H1 (cell line): ENCODE results near the gene PTPRD. TPM values are rescaled to one million over a fixed set of nuclear protein-coding genes. Genes with fewer than 3 reads are reported as not detected.

Experiments used
- BRCA1 ChIP-seq: IDR thresholded peaks from 2 replicates; pipeline ENCODE4 v1.6.1; 2012; ENCODE audit warnings: low read depth, low read length, improper control_type of control experiment
- KDM5A ChIP-seq: fragments of 200-600 bp; IDR thresholded peaks from 2 replicates; pipeline ENCODE4 v1.7.1; 2012; ENCODE audit warnings: mild to moderate bottlenecking, low read length, inconsistent platforms, mixed read lengths
- polyA plus RNA-seq, 7 experiments: library from polyadenylated mRNA; depleted of rRNA in 3 of 7; stranded (reverse) in 5 of 7; unstranded in 2 of 7; fragments of >200 nt in 5 of 7; fragments of 200-250 nt in 2 of 7; gene quantifications; 1 replicate in 5 of 7; 2 replicates in 1 of 7; 4 replicates in 1 of 7; pipeline versions ENCODE4 v1.2.1 to v1.2.3, GENCODE V29; 2011 to 2013; ENCODE audit warnings: missing spikeins in 2 of 7, mixed read lengths in 2 of 7
- total RNA-seq: library from RNA; stranded (reverse); fragmentation: NEBNext Ultra II Directional; extraction: Animal tissue kit (Norgen Biotek cat#: 25700); gene quantifications from 2 replicates; pipeline ENCODE4 v1.2.1, GENCODE V29; 2021

The PTPRD gene
- total and polyA plus RNA-seq, 2 of the 8 experiments (the other 6 are each of a cell fraction or from before 2014, with no cell fraction given) = 17.2 to 77.0 TPM

DNA sequence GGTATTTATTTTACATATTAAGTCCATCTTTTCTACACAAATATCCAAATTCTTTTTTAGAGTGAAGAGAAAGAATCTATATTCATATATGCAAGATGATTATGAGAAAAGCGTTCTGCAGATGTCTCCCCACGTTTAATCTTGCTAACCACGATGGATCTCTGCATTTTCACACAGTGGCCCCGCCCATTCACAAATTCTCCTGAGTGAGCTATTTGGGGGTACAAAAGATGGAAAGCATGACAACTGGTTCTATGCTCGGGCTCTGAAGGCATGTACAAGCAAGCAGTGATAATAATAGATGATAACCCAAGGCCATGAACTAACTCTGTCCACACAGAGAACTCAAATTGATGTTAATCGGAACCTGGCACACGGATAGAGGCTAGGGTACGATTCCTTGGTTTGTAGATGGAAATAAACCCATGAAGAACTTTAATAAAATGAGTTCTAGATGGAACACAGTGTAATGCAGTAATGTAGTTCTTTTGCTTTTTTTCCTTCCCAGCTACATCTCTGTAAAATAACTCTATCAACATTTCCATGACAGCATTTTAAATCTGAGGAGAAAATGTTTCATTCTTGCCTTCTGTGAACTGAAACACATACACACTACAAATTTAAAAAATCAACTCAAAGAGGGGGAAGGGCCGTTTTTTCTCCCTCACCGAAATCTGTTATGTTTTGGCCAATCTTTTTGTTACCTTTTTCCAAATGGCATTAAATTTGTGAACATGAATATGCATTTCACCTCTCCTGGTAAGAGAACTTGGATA is 1961.5 kb downstream of the PTPRD start (continued):
- TF ChIP-seq KDM5A (no peak), BRCA1 (no peak)
